ENCODE measurements around the gene SPATA13.

DNA sequence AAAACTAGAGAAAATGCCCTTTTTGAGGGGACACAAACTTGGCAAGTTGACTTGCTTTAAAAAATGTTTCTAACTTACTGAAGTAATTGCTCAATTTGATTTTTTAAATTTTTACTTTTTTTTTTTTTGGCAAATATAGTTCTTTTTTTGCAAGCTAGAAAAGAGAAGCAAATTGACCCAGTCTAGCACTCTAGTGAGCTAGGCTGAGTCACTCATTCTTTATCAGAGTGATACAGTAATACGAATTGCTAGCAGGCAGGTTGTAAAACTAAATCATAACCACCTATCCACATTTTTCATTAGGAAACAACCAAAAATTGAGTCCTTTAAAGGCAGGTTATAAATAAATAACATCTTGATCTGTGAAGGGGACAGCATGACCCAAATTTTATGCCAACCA lies 97.0 kb downstream of the SPATA13 start:
- no peak for TF ChIP-seq CTCF (conservative IDR thresholded peaks at IDR 0.05 in 1 of 2, IDR thresholded peaks at IDR 0.05 in 1 of 2; ENCODE audit: extremely low read depth in 1 of 2, insufficient read depth in 1 of 2, low read depth in 1 of 2, low read length in 2 of 2)
- TF ChIP-seq EZH2 (IDR thresholded peaks at IDR 0.05; ENCODE audit: borderline replicate concordance, low read length), result no peak
